ENCODE results near the gene PLA1A. TPM values are rescaled to one million over a fixed set of nuclear protein-coding genes. Genes with fewer than 3 reads are reported as not detected.

Gene PLA1A
- total and polyA plus RNA-seq, 2 of the 4 experiments (the other 2 are of a cell fraction): not detected

DNA sequence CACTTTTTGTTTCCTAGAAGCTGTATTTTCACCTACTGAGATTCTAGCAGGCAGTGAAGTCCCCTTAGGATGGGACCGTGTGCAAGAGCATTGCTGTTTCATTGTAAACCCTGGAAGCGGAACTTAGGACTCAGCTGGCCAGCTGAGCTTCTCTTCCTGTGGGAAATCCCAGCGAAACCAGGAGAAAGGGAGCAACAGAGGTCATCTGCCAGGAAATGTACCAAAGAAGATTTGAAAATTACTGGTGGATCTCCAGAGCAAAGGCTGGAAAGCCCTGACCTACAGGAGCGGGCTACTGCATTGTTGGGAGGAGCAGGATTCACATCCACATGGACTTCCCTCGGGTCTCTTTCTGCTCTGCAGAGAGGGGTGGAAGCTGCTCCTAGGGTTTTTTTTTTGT lies 26.0 kb upstream of the PLA1A start:
- ChIA-PET POLR2A (ENCODE audit: unreplicated experiment) (no interaction called here), CTCF (no interaction called here)
- no peak overlapping the region for H4K5ac ChIP-seq (ENCODE audit: low read depth, low read length)
- H4K8ac ChIP-seq (ENCODE audit: low read depth in 2 of 2, low read length in 2 of 2): no peak overlapping the region
- no peaks in the 10 kb centered on the region for H3K9me3 ChIP-seq (ENCODE audit: control insufficient read depth, insufficient read depth, low read length)
- no peaks in the 10 kb centered on the region for H3K79me1 ChIP-seq (ENCODE audit: low read depth in 1 of 2, low read length in 2 of 2)
- no peak overlapping the region for H3K4me2 ChIP-seq (ENCODE audit: low read depth, low read length)
- TF ChIP-seq CEBPB (IDR thresholded peaks at IDR 0.05; ENCODE audit: low read depth, low read length) (no peak), SMC3 (IDR thresholded peaks at IDR 0.05; ENCODE audit: low read depth, low read length) (no peak), MAZ (IDR thresholded peaks at IDR 0.05; ENCODE audit: borderline replicate concordance, low read depth, low read length) (no peak), FOS (IDR thresholded peaks at IDR 0.05; ENCODE audit: low read depth, low read length) (no peak), NFE2L2 (IDR thresholded peaks at IDR 0.05; ENCODE audit: low read depth, low read length) (no peak)
- H3K27ac ChIP-seq (ENCODE audit: insufficient read depth, low read length): no peak overlapping the region
- no peak overlapping the region for H2BK20ac ChIP-seq (ENCODE audit: low read depth, low read length)
- no peak overlapping the region for H3K9ac ChIP-seq (ENCODE audit: low read depth, low read length)
- no peaks in the 10 kb centered on the region for H3K4me1 ChIP-seq (ENCODE audit: control insufficient read depth, insufficient read depth, low read length)
- dilution Hi-C loops (cut with HindIII; ENCODE audit: low sequenced_read_pairs, unreplicated experiment): no loop called here
- H3K36me3 ChIP-seq (ENCODE audit: control insufficient read depth, insufficient read depth, low read length): no peaks in the 10 kb centered on the region
- 75% methylated on average over 2 of the region's 5 CpGs; no CpG with 5 or more reads in 1 of the 2 experiments for WGBS, 2 experiments (ENCODE audit: extremely low coverage in 2 of 2, insufficient read length in 1 of 2)
- no peak overlapping the region for H3K14ac ChIP-seq (replicated peaks; ENCODE audit: low read depth, low read length)
- ATAC-seq (ENCODE audit: low read depth): no peak
- H3K4ac ChIP-seq (ENCODE audit: low read depth, low read length): no peak overlapping the region
- no peak overlapping the region for H2BK120ac ChIP-seq (ENCODE audit: low read depth, low read length)
- H2BK5ac ChIP-seq (ENCODE audit: low read depth, low read length, poor library complexity, severe bottlenecking): no peak overlapping the region
- H3K27me3 ChIP-seq (ENCODE audit: control insufficient read depth, insufficient read depth, low read length): peaks cover 4% of the 10 kb centered on the region
- H3K18ac ChIP-seq (ENCODE audit: low read depth, low read length): no peak overlapping the region
- no peak overlapping the region for H2BK15ac ChIP-seq (ENCODE audit: low read depth, low read length)
- no peak overlapping the region for H3K56ac ChIP-seq (ENCODE audit: extremely low read depth, insufficient read depth, low read length)
- no TSS peak for BruUV-seq (replicated peaks)
- no peaks in the 10 kb centered on the region for H3K9me1 ChIP-seq (ENCODE audit: insufficient read depth, low read length)
- no peak for DNase-seq
- no peak overlapping the region for H2AFZ ChIP-seq (replicated peaks; ENCODE audit: low read length, poor library complexity)
- H4K20me1 ChIP-seq (ENCODE audit: insufficient read depth, low read length): no peaks in the 10 kb centered on the region
- in situ Hi-C loops (cut with MboI; ENCODE audit: low sequenced_read_pairs): no loop called here
- no peak overlapping the region for H3K23ac ChIP-seq (ENCODE audit: low read depth, low read length)
- intact Hi-C loops (cut with micrococcal nuclease): no loop called here
- no peak overlapping the region for H4K91ac ChIP-seq (ENCODE audit: insufficient read depth, low read depth, low read length)
- H2AK9ac ChIP-seq (replicated peaks; ENCODE audit: low read depth, low read length, poor library complexity): no peak overlapping the region
- H2AK5ac ChIP-seq (ENCODE audit: low read depth, low read length): no peak overlapping the region
- H3K4me3 ChIP-seq (ENCODE audit: insufficient read depth, low read depth, low read length): no peak overlapping the region

Data from IMR-90 (cell line).